Mucosa of descending colon (tissue), 3 donors: ENCODE measurements around the gene CCSER1. TPM values are rescaled to one million over a fixed set of nuclear protein-coding genes. Genes with fewer than 3 reads are reported as not detected.

Source experiments
- ATAC-seq: fragments of 200-7000 bp; cut with Tn5 transposase; one replicate; pipeline ENCODE4 v1.9.1; 2020; ENCODE audit warnings: mild to moderate bottlenecking, moderate library complexity
- DNase-seq, 3 donors: peaks; one replicate each; pipeline ENCODE4 v3.0.0-alpha.2; 2020
- H3K36me3 ChIP-seq: fragments of 200-600 bp; one replicate; pipeline ENCODE4 v1.8.0; 2021; ENCODE audit warnings: low read depth, mild to moderate bottlenecking
- H3K4me1 ChIP-seq: fragments of 200-600 bp; one replicate; pipeline ENCODE4 v1.8.0; 2021; ENCODE audit warnings: low read depth, mild to moderate bottlenecking
- H3K4me3 ChIP-seq: fragments of 200-600 bp; one replicate; pipeline ENCODE4 v1.8.0; 2021; ENCODE audit warnings: mild to moderate bottlenecking
- H3K9me3 ChIP-seq: fragments of 200-600 bp; one replicate; pipeline ENCODE4 v1.8.0; 2021; ENCODE audit warnings: mild to moderate bottlenecking
- CTCF ChIP-seq: fragments of 200-600 bp; IDR thresholded peaks from one replicate; pipeline ENCODE4 v1.8.0; 2022; ENCODE audit warnings: antibody characterized with exemption, mild to moderate bottlenecking
- intact Hi-C, 2 donors: fragments of 100-400 bp; cut with DNase I in 1 of 2; cut with micrococcal nuclease in 1 of 2; formaldehyde crosslinking; loops; one replicate each; pipeline versions ENCODE4 v1.11.0 to v1.11.1; 2022; cut with DNase I, micrococcal nuclease
- total RNA-seq, 3 donors: library from RNA; stranded (reverse); fragmentation: NEBNext Ultra II Directional in 2 of 3; extraction: Animal tissue kit (Norgen Biotek cat#: 25700) in 2 of 3; gene quantifications; one replicate each; pipeline versions ENCODE4 v1.2.1 to v1.2.4, GENCODE V29; 2021 to 2023
- donor health status: DM: no; HTN: no; CAD: no; lungs with moderate emphysema.
- donor health status: DM: no; HTN: no; CAD: no.
- donor health status: DM: no; HTN: yes; CAD: no.

CCSER1 gene
- total RNA-seq, 3 donors from 2014 or later = 11.1 to 32.4 (median 13.3) TPM

- no peak overlapping the region for H3K4me3 ChIP-seq
- TF ChIP-seq CTCF = no peak
- intact Hi-C loops = no loop called here
- H3K4me1 ChIP-seq = no peaks in the 10 kb centered on the region
- H3K9me3 ChIP-seq = no peaks in the 10 kb centered on the region
- H3K36me3 ChIP-seq = no peaks in the 10 kb centered on the region
- DNase-seq = no peak
- ATAC-seq = no peak
These were observed 910.8 kb downstream of the CCSER1 start for GRCh38 chr4:91037951-91038350.

DNA sequence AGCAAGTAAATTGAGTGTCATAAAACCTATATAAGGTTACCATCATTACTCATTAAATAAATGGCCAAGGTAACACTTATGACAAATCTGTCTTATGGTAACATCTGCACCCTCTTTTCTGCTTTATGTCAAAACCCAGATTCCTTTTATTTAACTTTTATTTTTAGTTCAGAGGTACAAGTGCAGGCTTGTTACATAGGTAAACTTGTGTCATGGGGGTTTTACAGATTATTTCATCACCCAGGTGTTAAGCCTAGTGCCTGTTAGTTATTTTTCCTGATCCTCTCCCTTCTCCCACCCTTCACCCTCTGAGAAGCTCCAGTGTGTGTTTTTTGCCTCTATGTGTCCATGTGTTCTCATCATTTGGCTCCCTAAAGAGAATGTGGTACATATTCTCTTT, 930.7 kb downstream of the CCSER1 start:
- Histone ChIP-seq H3K4me1 (no peaks in the 10 kb centered on the region), H3K4me3 (no peak overlapping the region), H3K9me3 (no peaks in the 10 kb centered on the region), H3K36me3 (no peaks in the 10 kb centered on the region)
- ATAC-seq (no peak), DNase-seq (no peak)
- no peak for TF ChIP-seq CTCF
- intact Hi-C loops = no loop called here

GRCh38 chr4:91058345-91058744, 931.2 kb downstream of the CCSER1 start:
- no peak for TF ChIP-seq CTCF
- Histone ChIP-seq H3K36me3 (no peaks in the 10 kb centered on the region), H3K9me3 (no peaks in the 10 kb centered on the region), H3K4me3 (no peak overlapping the region), H3K4me1 (no peaks in the 10 kb centered on the region)
- intact Hi-C loops = no loop called here
- DNase-seq (no peak), ATAC-seq (no peak)

DNA sequence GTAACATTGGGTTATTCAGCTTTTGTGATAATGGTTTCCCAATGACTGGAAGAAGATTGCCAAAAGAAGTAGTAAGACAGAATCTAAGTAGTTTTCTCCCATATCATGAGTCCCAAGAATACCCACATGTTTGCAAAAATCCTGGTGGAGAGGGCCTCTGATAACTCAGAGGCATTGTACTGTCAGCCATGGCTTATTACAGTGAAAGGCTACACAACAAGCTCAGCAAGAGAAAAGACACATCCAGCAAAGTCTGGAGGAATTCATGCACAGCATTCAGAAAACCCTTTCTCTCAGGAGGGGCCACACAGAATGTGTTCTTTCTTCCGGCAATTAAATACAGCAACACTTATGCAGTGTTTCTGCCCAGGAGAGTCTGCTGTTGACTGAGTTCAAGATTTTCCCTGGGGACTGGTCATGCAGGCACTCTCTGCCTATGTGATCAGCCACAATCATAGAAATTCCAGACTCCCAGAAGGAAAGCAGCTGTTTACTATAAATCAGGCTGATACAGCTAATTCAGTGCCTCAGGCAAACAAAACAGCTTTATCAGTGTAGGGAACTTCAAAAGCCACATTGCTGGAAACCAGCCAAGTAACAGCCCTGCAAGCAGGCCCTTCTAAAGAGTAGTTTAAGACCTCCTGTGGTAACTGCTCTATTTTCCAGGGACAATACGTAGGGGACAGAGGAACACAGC, 937.1 kb downstream of the CCSER1 start:
- DNase-seq (peak in 1 of 3 donors; percentile 1), ATAC-seq (no peak)
- Histone ChIP-seq H3K4me1 (no peaks in the 10 kb centered on the region), H3K36me3 (no peaks in the 10 kb centered on the region), H3K9me3 (no peaks in the 10 kb centered on the region), H3K4me3 (no peak overlapping the region)
- TF ChIP-seq CTCF = no peak
- intact Hi-C loops = no loop called here

DNA sequence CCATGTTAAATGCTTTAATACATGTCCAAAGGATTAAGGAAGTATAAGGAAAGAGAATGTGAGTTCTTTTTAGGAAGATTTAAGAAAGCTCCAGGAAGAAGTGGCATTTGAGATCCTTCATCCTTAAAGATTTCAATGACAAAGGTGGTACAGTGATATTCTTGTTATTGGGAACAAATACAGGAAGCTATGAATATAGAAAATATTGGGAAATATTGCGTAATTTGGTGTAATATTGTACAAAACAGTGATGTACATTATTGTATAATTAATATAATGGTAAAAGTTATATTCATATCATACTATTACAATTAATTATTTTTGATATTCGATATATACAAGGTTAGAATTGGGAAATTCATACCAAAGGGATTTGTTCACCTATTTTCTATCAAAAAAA, 937.9 kb downstream of the CCSER1 start:
- ATAC-seq (no peak), DNase-seq (no peak)
- no peaks in the 10 kb centered on the region for H3K36me3 ChIP-seq
- intact Hi-C loops = no loop called here
- no peaks in the 10 kb centered on the region for H3K4me1 ChIP-seq
- no peaks in the 10 kb centered on the region for H3K9me3 ChIP-seq
- H3K4me3 ChIP-seq = no peak overlapping the region
- TF ChIP-seq CTCF = no peak

GRCh38 chr4:91070736-91071135, 943.5 kb downstream of the CCSER1 start:
- no peak for ATAC-seq
- H3K9me3 ChIP-seq = no peaks in the 10 kb centered on the region
- no peak for DNase-seq
- H3K4me1 ChIP-seq = no peaks in the 10 kb centered on the region
- intact Hi-C loops = no loop called here
- no peak for TF ChIP-seq CTCF
- H3K36me3 ChIP-seq = no peaks in the 10 kb centered on the region
- no peak overlapping the region for H3K4me3 ChIP-seq
